H1 (cell line): Measurements from ENCODE around the gene SIRT5. TPM values are rescaled to one million over a fixed set of nuclear protein-coding genes. Genes with fewer than 3 reads are reported as not detected.
A peak's percentile ranks its signal among the peaks of the same experiment; 100 is the strongest.

ENCODE experiments used
- BACH1 ChIP-seq: IDR thresholded peaks from 2 replicates; pipeline ENCODE4 v1.6.1; 2012; ENCODE audit warnings: low read length, improper control_type of control experiment
- BRCA1 ChIP-seq: IDR thresholded peaks from 2 replicates; pipeline ENCODE4 v1.6.1; 2012; ENCODE audit warnings: low read depth, low read length, improper control_type of control experiment
- CBX8 ChIP-seq: fragments of 300-800, 300-1000 bp; sonication (generic); IDR thresholded peaks from 2 replicates; pipeline ENCODE4 v1.7.1; 2016; ENCODE audit warnings: low read depth, low read length, borderline replicate concordance
- CHD1 ChIP-seq: IDR thresholded peaks from 2 replicates; pipeline ENCODE4 v1.6.1; 2012; ENCODE audit warnings: low read depth, low read length, improper control_type of control experiment
- CTBP2 ChIP-seq: IDR thresholded peaks from 2 replicates; pipeline ENCODE4 v1.7.0; 2011; ENCODE audit warnings: borderline replicate concordance, mild to moderate bottlenecking, moderate library complexity, mixed read lengths, low read length; ENCODE audit not compliant: insufficient read depth, insufficient read length
- E2F6 ChIP-seq: IDR thresholded peaks from 2 replicates; pipeline ENCODE4 v1.6.1; 2012; ENCODE audit warnings: inconsistent platforms
- EGR1 ChIP-seq: IDR thresholded peaks from 2 replicates; pipeline ENCODE4 v1.6.1; 2011; ENCODE audit warnings: low read depth, low read length, borderline replicate concordance
- EZH2 ChIP-seq: fragments of 200-600 bp; sonication (generic); IDR thresholded peaks from 2 replicates; pipeline ENCODE4 v1.7.1; 2012; ENCODE audit warnings: low read depth, mild to moderate bottlenecking, moderate library complexity, low read length, inconsistent platforms; ENCODE audit not compliant: severe bottlenecking
- FOSL1 ChIP-seq: IDR thresholded peaks from 2 replicates; pipeline ENCODE4 v1.6.1; 2011; ENCODE audit warnings: mild to moderate bottlenecking, low read depth, low read length, moderate library complexity; ENCODE audit not compliant: insufficient read depth
- JUND ChIP-seq: IDR thresholded peaks from 2 replicates; pipeline ENCODE4 v1.6.1; 2011; ENCODE audit warnings: mild to moderate bottlenecking, improper control_type of control experiment, low read length
- KDM4A ChIP-seq: IDR thresholded peaks from one replicate; pipeline ENCODE4 v1.7.1; 2012; ENCODE audit warnings: low read depth, mild to moderate bottlenecking, moderate library complexity, low read length, inconsistent platforms; ENCODE audit not compliant: severe bottlenecking
- NRF1 ChIP-seq: IDR thresholded peaks from 2 replicates; pipeline ENCODE4 v1.6.1; 2011; ENCODE audit warnings: mild to moderate bottlenecking, low read depth, low read length, improper control_type of control experiment
- PHF8 ChIP-seq: fragments of 200-600 bp; sonication (generic); conservative IDR thresholded peaks from 2 replicates; pipeline ENCODE4 v1.7.1; 2012; ENCODE audit warnings: low read depth, mild to moderate bottlenecking, inconsistent platforms, low read length, moderate library complexity
- POLR2A ChIP-seq, 2 experiments: IDR thresholded peaks; 1 replicate in 1 of 2; 2 replicates in 1 of 2; pipeline ENCODE4 v1.6.1; 2011; ENCODE audit warnings: low read depth in 2 of 2, low read length in 2 of 2, mild to moderate bottlenecking in 2 of 2; ENCODE audit errors: control extremely low read depth in 1 of 2
- POLR2AphosphoS5 ChIP-seq: IDR thresholded peaks from 2 replicates; pipeline ENCODE4 v1.6.1; 2011; ENCODE audit warnings: low read depth, low read length
- RAD21 ChIP-seq, 2 experiments: IDR thresholded peaks in 1 of 2; conservative IDR thresholded peaks in 1 of 2; 2 replicates each; pipeline ENCODE4 v1.6.1; 2011; ENCODE audit warnings: low read depth in 2 of 2, low read length in 2 of 2, improper control_type of control experiment in 1 of 2, inconsistent platforms in 1 of 2, mild to moderate bottlenecking in 1 of 2, moderate library complexity in 1 of 2
- SAP30 ChIP-seq: fragments of 300-600 bp; sonication (generic); IDR thresholded peaks from 2 replicates; pipeline ENCODE4 v1.7.1; 2012; ENCODE audit warnings: low read length, moderate library complexity, mild to moderate bottlenecking, inconsistent platforms; ENCODE audit not compliant: insufficient read depth, insufficient replicate concordance
- SIN3A ChIP-seq, 2 experiments: IDR thresholded peaks in 1 of 2; conservative IDR thresholded peaks in 1 of 2; 2 replicates each; pipeline ENCODE4 v1.6.1; 2011 to 2012; ENCODE audit warnings: low read length in 2 of 2, improper control_type of control experiment in 1 of 2, low read depth in 1 of 2, mild to moderate bottlenecking in 1 of 2
- SIRT6 ChIP-seq: IDR thresholded peaks from one replicate; pipeline ENCODE4 v1.7.1; 2012; ENCODE audit warnings: low read length, inconsistent platforms
- SP1 ChIP-seq: IDR thresholded peaks from 2 replicates; pipeline ENCODE4 v1.6.1; 2011; ENCODE audit warnings: low read depth, low read length
- SP4 ChIP-seq: IDR thresholded peaks from 2 replicates; pipeline ENCODE4 v1.6.1; 2012; ENCODE audit warnings: low read length, inconsistent platforms
- TBP ChIP-seq: IDR thresholded peaks from 2 replicates; pipeline ENCODE4 v1.6.1; 2011; ENCODE audit warnings: low read depth, low read length, improper control_type of control experiment
- TEAD4 ChIP-seq: IDR thresholded peaks from 2 replicates; pipeline ENCODE4 v1.6.1; 2012; ENCODE audit warnings: low read depth, low read length, inconsistent platforms, mixed read lengths
- polyA plus RNA-seq, 7 experiments: library from polyadenylated mRNA; depleted of rRNA in 3 of 7; stranded (reverse) in 5 of 7; unstranded in 2 of 7; fragments of >200 nt in 5 of 7; fragments of 200-250 nt in 2 of 7; gene quantifications; 1 replicate in 5 of 7; 2 replicates in 1 of 7; 4 replicates in 1 of 7; pipeline versions ENCODE4 v1.2.1 to v1.2.3, GENCODE V29; 2011 to 2013; ENCODE audit warnings: missing spikeins in 2 of 7, mixed read lengths in 2 of 7
- total RNA-seq: library from RNA; stranded (reverse); fragmentation: NEBNext Ultra II Directional; extraction: Animal tissue kit (Norgen Biotek cat#: 25700); gene quantifications from 2 replicates; pipeline ENCODE4 v1.2.1, GENCODE V29; 2021

SIRT5 gene
- total and polyA plus RNA-seq, 2 of the 8 experiments (the other 6 are each of a cell fraction or from before 2014, with no cell fraction given) = 7.4 to 14.7 TPM

GRCh38 chr6:13614926-13615791 lies 40.8 kb downstream of the SIRT5 start, which contains the start of gene NOL7 (continued):
- TF ChIP-seq SIN3A (conservative IDR thresholded peaks at IDR 0.05 in 1 of 2, IDR thresholded peaks at IDR 0.05 in 1 of 2; ENCODE audit: low read depth in 1 of 2, low read length in 2 of 2) (peak in 1 of 2 experiments; percentile 87; a peak in 3 of 4 replicates), JUND (no peak), RAD21 (IDR thresholded peaks at IDR 0.05 in 1 of 2, conservative IDR thresholded peaks at IDR 0.05 in 1 of 2; ENCODE audit: low read depth in 2 of 2, low read length in 2 of 2) (peak in 1 of 2 experiments; percentile 1; a peak in 2 of 4 replicates), POLR2A (IDR thresholded peaks at IDR 0.05; ENCODE audit: control extremely low read depth in 1 of 2, low read depth in 2 of 2, low read length in 2 of 2) (peak in 1 of 2 experiments; percentile 94; a peak in 2 of 3 replicates), BRCA1 (no peak), TBP (peak; percentile 91; the same call in 1 of the 2 replicates), SIRT6 (no peak), SAP30 (peak; percentile 95), FOSL1 (no peak), KDM4A (peak; percentile 70), POLR2AphosphoS5 (peak; percentile 90), BACH1 (peak; percentile 45), EZH2 (no peak), PHF8 (peak; percentile 98), E2F6 (peak; percentile 72), CBX8 (no peak), EGR1 (0 out of 2 replicates have a peak, but pooled peaks have one; percentile 37), CTBP2 (no peak), TEAD4 (peak; percentile 29; the same call in 1 of the 2 replicates), SP4 (peak; percentile 52; the same call in 1 of the 2 replicates), NRF1 (peak; percentile 81), SP1 (peak; percentile 36; the same call in 1 of the 2 replicates), CHD1 (no peak)
